ENCODE results near the gene TRAPPC2L. TPM values are rescaled to one million over a fixed set of nuclear protein-coding genes. Genes with fewer than 3 reads are reported as not detected.

The TRAPPC2L gene
- total and polyA plus RNA-seq, 2 of the 13 experiments (the other 11 are each of a cell fraction or from before 2014, with no cell fraction given), result 96.3 to 107 TPM

- no peak for TF ChIP-seq PAXIP1 (CRISPR knock-in tag; conservative IDR thresholded peaks at IDR 0.05)
- TF ChIP-seq MAFF (IDR thresholded peaks at IDR 0.05; ENCODE audit: low read depth, low read length), result peak; percentile 59; the same call in 1 of the 2 replicates
- no peak for TF ChIP-seq ZNF609 (CRISPR knock-in tag; IDR thresholded peaks at IDR 0.05; ENCODE audit: borderline replicate concordance)
- TF ChIP-seq ZNF777 (CRISPR knock-in tag; IDR thresholded peaks at IDR 0.05), result no peak
- TF ChIP-seq ZNF263 (CRISPR knock-in tag; IDR thresholded peaks at IDR 0.05), result peak; percentile 11; the same call in 1 of the 2 replicates
- no peak for TF ChIP-seq MATR3 (CRISPR knock-in tag; IDR thresholded peaks at IDR 0.05)
- no peak for TF ChIP-seq MTF1 (CRISPR knock-in tag; IDR thresholded peaks at IDR 0.05)
- no peak for TF ChIP-seq NR2C2 (CRISPR knock-in tag; IDR thresholded peaks at IDR 0.05; ENCODE audit: borderline replicate concordance)
- no peak for TF ChIP-seq MXD3 (CRISPR knock-in tag; IDR thresholded peaks at IDR 0.05)
- TF ChIP-seq ZNF841 (CRISPR knock-in tag; IDR thresholded peaks at IDR 0.05; ENCODE audit: borderline replicate concordance), result no peak
- TF ChIP-seq ZBTB20 (CRISPR knock-in tag; IDR thresholded peaks at IDR 0.05; ENCODE audit: borderline replicate concordance, low read depth), result no peak
- TF ChIP-seq SIN3A (IDR thresholded peaks at IDR 0.05; ENCODE audit: borderline replicate concordance, low read depth, low read length), result no peak
- no peak for TF ChIP-seq CREBL2 (CRISPR knock-in tag; IDR thresholded peaks at IDR 0.05; ENCODE audit: borderline replicate concordance)
- no peak for TF ChIP-seq ZMAT3 (CRISPR knock-in tag; conservative IDR thresholded peaks at IDR 0.05)
- 0 out of 2 replicates have a peak, but pooled peaks have one; percentile 35 for TF ChIP-seq BORCS8-MEF2B (CRISPR knock-in tag; IDR thresholded peaks at IDR 0.05)
- TF ChIP-seq UBTF (CRISPR knock-in tag; IDR thresholded peaks at IDR 0.05), result no peak
- TF ChIP-seq AHR (CRISPR knock-in tag; IDR thresholded peaks at IDR 0.05), result peak; percentile 70; the same call in 1 of the 2 replicates
- TF ChIP-seq TBL1XR1 (IDR thresholded peaks at IDR 0.05; ENCODE audit: borderline replicate concordance, low read length, partially characterized antibody), result no peak
Measured at GRCh38 chr16:88815901-88816589, 40.9 kb upstream of the TRAPPC2L start (continued).

Data from HepG2 (cell line).